IMR-90 (cell line): ENCODE measurements around the gene TIPRL. TPM values are rescaled to one million over a fixed set of nuclear protein-coding genes. Genes with fewer than 3 reads are reported as not detected.

Source experiments
- ATAC-seq: fragments of 200-7000 bp; cut with Tn5 transposase; 2 replicates; pipeline ENCODE4 v1.9.1; 2020; ENCODE audit warnings: low read depth, mild to moderate bottlenecking, moderate library complexity
- BruUV-seq: library from RNA; stranded (reverse); fragments of 400-500 nt; replicated peaks from 2 replicates; lab custom pipeline; 2021; lab: Mats Ljungman, UMichigan
- CTCF ChIA-PET: fragments of 300-600 bp; formaldehyde crosslinking; extraction: SDS; loops from one replicate; lab custom pipeline; 2021; ENCODE audit warnings: antibody characterized with exemption; lab: Yijun Ruan, JAX
- POLR2A ChIA-PET: fragments of 300-600 bp; sonication (Branson Sonifier 250); formaldehyde crosslinking; loops from one replicate; lab custom pipeline; 2022; ENCODE audit warnings: antibody characterized with exemption; ENCODE audit not compliant: unreplicated experiment; lab: Charles Lee
- DNase-seq: peaks from one replicate; pipeline ENCODE4 v3.0.0; 2013
- H2AFZ ChIP-seq: replicated peaks from 2 replicates; pipeline ENCODE3; 2013; ENCODE audit warnings: low read length, mild to moderate bottlenecking; ENCODE audit not compliant: poor library complexity
- H2AK5ac ChIP-seq: 2 replicates; pipeline ENCODE4 v1.6.1; 2013; ENCODE audit warnings: low read depth, low read length, inconsistent platforms
- H2AK9ac ChIP-seq: replicated peaks from 2 replicates; pipeline ENCODE3; 2013; ENCODE audit warnings: mild to moderate bottlenecking, low read depth, low read length, moderate library complexity; ENCODE audit not compliant: poor library complexity
- H2BK120ac ChIP-seq: 2 replicates; pipeline ENCODE4 v1.6.1; 2013; ENCODE audit warnings: low read depth, low read length, inconsistent platforms
- H2BK15ac ChIP-seq: 3 replicates; pipeline ENCODE4 v1.6.1; 2013; ENCODE audit warnings: low read depth, low read length, inconsistent platforms
- H2BK20ac ChIP-seq: 2 replicates; pipeline ENCODE4 v1.6.1; 2013; ENCODE audit warnings: low read depth, mild to moderate bottlenecking, inconsistent platforms, low read length, moderate library complexity
- H2BK5ac ChIP-seq: 2 replicates; pipeline ENCODE4 v1.6.1; 2013; ENCODE audit warnings: mild to moderate bottlenecking, low read depth, low read length, inconsistent platforms; ENCODE audit not compliant: poor library complexity, severe bottlenecking
- H3K14ac ChIP-seq: replicated peaks from 2 replicates; pipeline ENCODE4 v1.6.1; 2013; ENCODE audit warnings: low read depth, low read length, inconsistent platforms
- H3K18ac ChIP-seq: 2 replicates; pipeline ENCODE4 v1.6.1; 2013; ENCODE audit warnings: low read depth, low read length, control low read depth
- H3K23ac ChIP-seq: 2 replicates; pipeline ENCODE4 v1.6.1; 2013; ENCODE audit warnings: low read depth, low read length, inconsistent platforms
- H3K27ac ChIP-seq: 2 replicates; pipeline ENCODE4 v1.5.1; 2013; ENCODE audit warnings: mild to moderate bottlenecking, control low read depth, low read length; ENCODE audit not compliant: insufficient read depth
- H3K27me3 ChIP-seq: 2 replicates; pipeline ENCODE4 v1.6.1; 2013; ENCODE audit warnings: low read length; ENCODE audit not compliant: control insufficient read depth, insufficient read depth
- H3K36me3 ChIP-seq: 2 replicates; pipeline ENCODE4 v1.6.1; 2013; ENCODE audit warnings: low read length, mixed read lengths; ENCODE audit not compliant: control insufficient read depth, insufficient read depth
- H3K4ac ChIP-seq: 2 replicates; pipeline ENCODE4 v1.6.1; 2013; ENCODE audit warnings: low read depth, low read length, inconsistent platforms
- H3K4me1 ChIP-seq: 2 replicates; pipeline ENCODE4 v1.6.1; 2013; ENCODE audit warnings: low read length, mixed read lengths; ENCODE audit not compliant: control insufficient read depth, insufficient read depth
- H3K4me2 ChIP-seq: 2 replicates; pipeline ENCODE4 v1.6.1; 2013; ENCODE audit warnings: low read depth, mild to moderate bottlenecking, control low read depth, low read length, moderate library complexity
- H3K4me3 ChIP-seq: 2 replicates; pipeline ENCODE4 v1.5.1; 2013; ENCODE audit warnings: low read depth, mild to moderate bottlenecking, control low read depth, low read length, moderate library complexity; ENCODE audit not compliant: insufficient read depth
- H3K56ac ChIP-seq: 2 replicates; pipeline ENCODE4 v1.6.1; 2013; ENCODE audit warnings: low read length, inconsistent platforms; ENCODE audit not compliant: insufficient read depth; ENCODE audit errors: extremely low read depth
- H3K79me1 ChIP-seq, 2 experiments: 2 replicates each; pipeline ENCODE4 v1.6.1; 2013; ENCODE audit warnings: low read length in 2 of 2, inconsistent platforms in 1 of 2, low read depth in 1 of 2
- H3K9ac ChIP-seq: 2 replicates; pipeline ENCODE4 v1.6.1; 2013; ENCODE audit warnings: low read depth, low read length, control low read depth
- H3K9me1 ChIP-seq: 2 replicates; pipeline ENCODE4 v1.6.1; 2013; ENCODE audit warnings: low read length, inconsistent platforms; ENCODE audit not compliant: insufficient read depth
- H3K9me3 ChIP-seq: 2 replicates; pipeline ENCODE4 v1.6.1; 2013; ENCODE audit warnings: low read length; ENCODE audit not compliant: control insufficient read depth, insufficient read depth
- H4K20me1 ChIP-seq: 2 replicates; pipeline ENCODE4 v1.6.1; 2013; ENCODE audit warnings: low read length, inconsistent platforms; ENCODE audit not compliant: insufficient read depth
- H4K5ac ChIP-seq: 2 replicates; pipeline ENCODE4 v1.6.1; 2013; ENCODE audit warnings: mild to moderate bottlenecking, low read depth, low read length, control low read depth
- H4K8ac ChIP-seq, 2 experiments: 2 replicates each; pipeline ENCODE4 v1.6.1; 2013; ENCODE audit warnings: low read depth in 2 of 2, low read length in 2 of 2, control low read depth in 1 of 2, inconsistent platforms in 1 of 2
- H4K91ac ChIP-seq: 2 replicates; pipeline ENCODE4 v1.6.1; 2013; ENCODE audit warnings: low read depth, low read length, inconsistent platforms; ENCODE audit not compliant: insufficient read depth
- NFE2L2 ChIP-seq: fragments of 150-350 bp; IDR thresholded peaks from 2 replicates; pipeline ENCODE4 v1.6.1; 2016; ENCODE audit warnings: low read depth, mild to moderate bottlenecking, low read length
- WGBS, 2 experiments: methylation state at CpG; one replicate each; pipeline versions ENCODE4 v1.1.5 to v1.1.7; 2013; ENCODE audit warnings: missing lambda C conversion rate in 2 of 2; ENCODE audit not compliant: insufficient read length in 1 of 2; ENCODE audit errors: extremely low coverage in 2 of 2; 5-methylcytosine and 5-hydroxymethylcytosine counted together
- dilution Hi-C: fragments of 300-500 bp; cut with HindIII; formaldehyde crosslinking; loops from one replicate; pipeline ENCODE4 v1.14.3; 2018; ENCODE audit warnings: low sequenced_read_pairs; ENCODE audit not compliant: unreplicated experiment
- in situ Hi-C: fragments of 300-500 bp; cut with MboI; formaldehyde crosslinking; loops from 3 replicates; pipeline ENCODE4 v1.14.3; 2019; ENCODE audit warnings: low sequenced_read_pairs, inconsistent platforms, mixed read lengths
- intact Hi-C: fragments of 100-400 bp; cut with micrococcal nuclease; formaldehyde crosslinking; loops from 2 replicates; pipeline ENCODE4 v1.10.0; 2022
- polyA plus RNA-seq, 3 experiments: library from polyadenylated mRNA; depleted of rRNA; stranded (reverse); fragments of >200 nt; gene quantifications; 2 replicates each; pipeline ENCODE4 v1.2.3, GENCODE V29; 2012; ENCODE audit warnings: low replicate concordance in 1 of 3
- total RNA-seq: library from RNA; depleted of rRNA; stranded (reverse); fragments of >200 nt; gene quantifications from 2 replicates; pipeline ENCODE4 v1.2.3, GENCODE V29; 2012

The TIPRL gene
- total and polyA plus RNA-seq, 2 of the 4 experiments (the other 2 are of a cell fraction) = 15.4 to 23.8 TPM

DNA sequence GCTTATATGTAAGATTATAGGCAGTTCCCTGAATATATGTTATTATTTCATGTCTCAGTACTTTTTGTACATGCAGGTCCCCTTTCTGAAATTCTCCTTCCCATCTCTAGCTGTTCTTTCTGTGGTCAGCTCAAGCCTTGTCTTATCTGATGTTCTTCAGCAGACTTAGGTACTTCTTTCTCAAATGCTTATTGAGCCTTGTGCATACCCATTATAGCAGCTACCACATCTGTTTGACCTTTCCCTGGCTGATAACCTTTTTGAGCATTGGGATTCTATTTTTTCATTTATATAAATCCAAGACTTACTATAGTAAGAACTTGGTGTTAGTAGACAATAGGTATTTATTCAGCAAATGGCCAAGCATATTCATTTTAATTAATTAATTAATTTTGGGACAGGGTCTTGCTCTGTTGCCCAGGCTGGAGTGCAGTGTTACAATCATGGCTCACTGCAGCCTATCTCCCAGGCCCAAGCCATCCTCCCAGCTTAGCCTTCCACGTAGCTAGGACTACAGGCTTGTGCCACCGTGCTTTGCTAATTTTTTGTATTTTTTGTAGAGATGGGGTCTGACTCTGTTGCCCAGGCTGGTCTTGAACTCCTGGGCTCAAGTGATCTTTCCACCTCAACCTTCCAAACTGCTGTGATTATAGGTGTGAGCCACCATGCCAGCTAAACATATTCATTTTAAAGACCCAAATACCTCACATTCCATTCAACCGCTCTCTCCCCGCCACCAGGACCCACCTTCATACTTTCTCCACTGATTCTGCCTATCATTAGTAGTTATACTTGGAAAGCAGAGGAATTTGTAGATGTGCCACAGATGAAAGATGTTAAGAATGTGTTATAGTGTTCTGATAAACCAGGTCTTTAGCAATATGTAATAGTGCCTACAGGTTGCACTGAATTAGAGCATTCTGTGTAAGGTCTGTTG is 16.7 kb downstream of the TIPRL start:
- ChIA-PET CTCF (interaction anchor here (0.8 kb wide), 1 partner anchor 8 kb away, joined by 3 read pairs; no protein-coding TSS in a partner anchor), POLR2A (interaction anchor here (0.6 kb wide), 1 partner anchor 36 kb away, joined by 3 read pairs; no protein-coding TSS in a partner anchor)
- no peak for TF ChIP-seq NFE2L2
- H3K36me3 ChIP-seq = peaks cover 13% of the 10 kb centered on the region
- H2AK9ac ChIP-seq = no peak overlapping the region
- no peak overlapping the region for H2BK20ac ChIP-seq
- no peak overlapping the region for H2BK5ac ChIP-seq
- no peaks in the 10 kb centered on the region for H3K4me1 ChIP-seq
- no peak overlapping the region for H3K23ac ChIP-seq
- no peak overlapping the region for H2BK120ac ChIP-seq
- no peak overlapping the region for H4K5ac ChIP-seq
- no TSS peak for BruUV-seq
- no peaks in the 10 kb centered on the region for H3K9me1 ChIP-seq
- in situ Hi-C loops (no loop called here), dilution Hi-C loops (no loop called here), intact Hi-C loops (no loop called here)
- H4K20me1 ChIP-seq = no peaks in the 10 kb centered on the region
- H3K27me3 ChIP-seq = no peaks in the 10 kb centered on the region
- H3K56ac ChIP-seq = no peak overlapping the region
- H3K4me2 ChIP-seq = no peak overlapping the region
- H2BK15ac ChIP-seq = no peak overlapping the region
- WGBS, 2 experiments = no CpG with 5 or more reads among the region's 4 CpGs
- peaks cover 0 to 2% of the 10 kb centered on the region in 2 experiments; a peak in 2 of 4 replicates for H3K79me1 ChIP-seq
- H4K91ac ChIP-seq = no peak overlapping the region
- DNase-seq (no peak), ATAC-seq (no peak)
- no peak overlapping the region for H3K14ac ChIP-seq
- H3K27ac ChIP-seq = no peak overlapping the region
- H2AFZ ChIP-seq = no peak overlapping the region
- H4K8ac ChIP-seq = no peak overlapping the region
- no peak overlapping the region for H3K4me3 ChIP-seq
- no peak overlapping the region for H3K18ac ChIP-seq
- H3K9me3 ChIP-seq = no peaks in the 10 kb centered on the region
- H2AK5ac ChIP-seq = no peak overlapping the region
- H3K4ac ChIP-seq = no peak overlapping the region
- no peak overlapping the region for H3K9ac ChIP-seq
